Right lobe of liver (tissue), 6 donors: ENCODE results near the gene CTAGE1. TPM values are rescaled to one million over a fixed set of nuclear protein-coding genes. Genes with fewer than 3 reads are reported as not detected.

ENCODE experiments used
- ATAC-seq, 4 donors: fragments of 200-7000 bp; cut with Tn5 transposase; one replicate each; pipeline ENCODE4 v1.9.1; 2020; ENCODE audit warnings: mild to moderate bottlenecking in 4 of 4, moderate library complexity in 4 of 4
- DNase-seq, 3 donors: peaks; one replicate each; pipeline ENCODE4 v3.0.0-alpha.2; 2020
- H3K27ac ChIP-seq, 3 donors: fragments of 200-600 bp; one replicate each; pipeline ENCODE4 v1.8.0; 2022
- H3K27me3 ChIP-seq, 2 donors: fragments of 200-600 bp; one replicate each; pipeline ENCODE4 v1.8.0; 2022
- H3K36me3 ChIP-seq, 4 donors: fragments of 200-600 bp; sonication (generic) in 1 of 4; one replicate each; pipeline versions ENCODE4 v1.5.1 to v1.8.0; 2017 to 2022; ENCODE audit warnings: control low read depth in 1 of 4
- H3K4me1 ChIP-seq, 4 donors: fragments of 200-600 bp; sonication (generic) in 1 of 4; one replicate each; pipeline versions ENCODE4 v1.5.1 to v1.8.0; 2017 to 2022; ENCODE audit warnings: control low read depth in 1 of 4
- H3K4me3 ChIP-seq, 3 donors: fragments of 200-600 bp; one replicate each; pipeline ENCODE4 v1.8.0; 2022
- H3K9me3 ChIP-seq, 4 donors: fragments of 200-600 bp; sonication (generic) in 1 of 4; one replicate each; pipeline versions ENCODE4 v1.5.1 to v1.8.0; 2017 to 2022; ENCODE audit warnings: control low read depth in 1 of 4
- CTCF ChIP-seq, 4 donors: fragments of 200-600 bp in 3 of 4; fragments of 450-650 bp in 1 of 4; IDR thresholded peaks; one replicate each; pipeline versions ENCODE4 v1.5.1 to v1.8.0; 2016 to 2022; ENCODE audit warnings: antibody characterized with exemption in 4 of 4, mild to moderate bottlenecking in 2 of 4
- POLR2A ChIP-seq: fragments of 450-650 bp; IDR thresholded peaks from one replicate; pipeline ENCODE4 v1.6.1; 2017; ENCODE audit warnings: antibody characterized with exemption, mild to moderate bottlenecking
- WGBS: methylation state at CpG from one replicate; pipeline ENCODE4 v1.1.6; 2018; ENCODE audit warnings: low coverage, low lambda C conversion rate; ENCODE audit not compliant: insufficient coverage; ENCODE audit errors: missing lambda C conversion rate; 5-methylcytosine and 5-hydroxymethylcytosine counted together
- intact Hi-C, 2 donors: fragments of 100-400 bp; cut with DNase I; formaldehyde crosslinking; loops; one replicate each; pipeline versions ENCODE4 v1.11.2 to v1.14.1; 2022
- total RNA-seq, 6 experiments: library from RNA; depleted of rRNA in 2 of 6; stranded (reverse); fragments of >200 nt in 2 of 6; fragmentation: NEBNext Ultra II Directional in 3 of 6; extraction: Animal tissue kit (Norgen Biotek cat#: 25700) in 3 of 6; gene quantifications; one replicate each; pipeline versions ENCODE4 v1.1.0 to v1.2.4, GENCODE V29; 2016 to 2023
- donor health status: DM: no; HTN: yes; CAD: no.
- donor health status: DM: no; HTN: no; CAD: no.
- donor health status: DM: no; HTN: no; CAD: no.
- donor health status: DM: no; HTN: yes; CAD: no.
- donor health status: DM: no; HTN: yes; CAD: no.

CTAGE1 gene
- total RNA-seq, 6 experiments from 2014 or later = not detected

GRCh38 chr18:22385718-22386117, 32.0 kb downstream of the CTAGE1 start:
- Histone ChIP-seq H3K36me3 (no peaks in the 10 kb centered on the region), H3K4me1 (no peaks in the 10 kb centered on the region), H3K27ac (no peak overlapping the region), H3K4me3 (no peak overlapping the region), H3K9me3 (no peaks in the 10 kb centered on the region), H3K27me3 (no peaks in the 10 kb centered on the region)
- intact Hi-C loops = no loop called here
- no peak for DNase-seq
- WGBS = 28% methylated on average over 4 of the region's 4 CpGs
- peak in 2 of 4 donors; percentile 51 to 72 for ATAC-seq
- TF ChIP-seq POLR2A = no peak
- no peak for TF ChIP-seq CTCF (IDR thresholded peaks at IDR 0.05)

GRCh38 chr18:22378672-22379282, 38.9 kb downstream of the CTAGE1 start:
- H3K27ac ChIP-seq = no peak overlapping the region
- H3K36me3 ChIP-seq = no peaks in the 10 kb centered on the region
- H3K4me1 ChIP-seq = no peaks in the 10 kb centered on the region
- ATAC-seq = peak; percentile 89 to 93 (median 91)
- intact Hi-C loops = no loop called here
- no peak for TF ChIP-seq POLR2A
- TF ChIP-seq CTCF (IDR thresholded peaks at IDR 0.05) = peak; percentile 60 to 67 (median 66)
- no peaks in the 10 kb centered on the region for H3K9me3 ChIP-seq
- peak in 2 of 3 donors; percentile 50 to 60 for DNase-seq
- H3K4me3 ChIP-seq = no peak overlapping the region
- no peaks in the 10 kb centered on the region for H3K27me3 ChIP-seq
- whole genome bisulfite sequencing = 30% methylated on average over 2 of the region's 2 CpGs

GRCh38 chr18:22377769-22378168, 39.9 kb downstream of the CTAGE1 start:
- DNase-seq (no peak), ATAC-seq (no peak)
- Histone ChIP-seq H3K36me3 (no peaks in the 10 kb centered on the region), H3K27me3 (no peaks in the 10 kb centered on the region), H3K9me3 (no peaks in the 10 kb centered on the region), H3K27ac (no peak overlapping the region), H3K4me1 (no peaks in the 10 kb centered on the region), H3K4me3 (no peak overlapping the region)
- WGBS = 100% methylated on average over 1 of the region's 1 CpG
- TF ChIP-seq POLR2A (no peak), CTCF (IDR thresholded peaks at IDR 0.05) (no peak)
- intact Hi-C loops = no loop called here

- 95% methylated on average over 4 of the region's 4 CpGs for WGBS
- intact Hi-C loops = no loop called here
- no peaks in the 10 kb centered on the region for H3K27me3 ChIP-seq
- no peaks in the 10 kb centered on the region for H3K4me1 ChIP-seq
- H3K36me3 ChIP-seq = no peaks in the 10 kb centered on the region
- no peak overlapping the region for H3K4me3 ChIP-seq
- TF ChIP-seq CTCF (IDR thresholded peaks at IDR 0.05) (no peak), POLR2A (no peak)
- H3K9me3 ChIP-seq = no peaks in the 10 kb centered on the region
- no peak overlapping the region for H3K27ac ChIP-seq
- no peak for ATAC-seq
- no peak for DNase-seq
Measured at GRCh38 chr18:22370414-22370813, 47.3 kb downstream of the CTAGE1 start.
